ENCODE results near the gene GAR1. TPM values are rescaled to one million over a fixed set of nuclear protein-coding genes. Genes with fewer than 3 reads are reported as not detected.

The GAR1 gene
- total and polyA plus RNA-seq, 9 of the 15 experiments (the other 6 are each of a cell fraction or from before 2014, with no cell fraction given), result 35.7 to 194 (median 68.2) TPM

- TF ChIP-seq NELFE (IDR thresholded peaks at IDR 0.05; ENCODE audit: insufficient read depth, insufficient read length), result no peak
- TF ChIP-seq STAT6 (CRISPR knock-in tag; IDR thresholded peaks at IDR 0.05), result no peak
- TF ChIP-seq JUN (IDR thresholded peaks at IDR 0.05; ENCODE audit: borderline replicate concordance, low read depth, low read length), result peak; percentile 56; the same call in 1 of the 2 replicates
- TF ChIP-seq JUN (CRISPR knock-in tag; IDR thresholded peaks at IDR 0.05; ENCODE audit: borderline replicate concordance), result no peak
- no peak for TF ChIP-seq ZNF408 (CRISPR knock-in tag; IDR thresholded peaks at IDR 0.05; ENCODE audit: low read depth)
- TF ChIP-seq, protein P1, sequence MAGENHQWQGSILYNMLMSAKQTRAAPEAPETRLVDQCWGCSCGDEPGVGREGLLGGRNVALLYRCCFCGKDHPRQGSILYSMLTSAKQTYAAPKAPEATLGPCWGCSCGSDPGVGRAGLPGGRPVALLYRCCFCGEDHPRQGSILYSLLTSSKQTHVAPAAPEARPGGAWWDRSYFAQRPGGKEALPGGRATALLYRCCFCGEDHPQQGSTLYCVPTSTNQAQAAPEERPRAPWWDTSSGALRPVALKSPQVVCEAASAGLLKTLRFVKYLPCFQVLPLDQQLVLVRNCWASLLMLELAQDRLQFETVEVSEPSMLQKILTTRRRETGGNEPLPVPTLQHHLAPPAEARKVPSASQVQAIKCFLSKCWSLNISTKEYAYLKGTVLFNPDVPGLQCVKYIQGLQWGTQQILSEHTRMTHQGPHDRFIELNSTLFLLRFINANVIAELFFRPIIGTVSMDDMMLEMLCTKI (IDR thresholded peaks at IDR 0.05; ENCODE audit: partially characterized antibody), result no peak
- TF ChIP-seq NRF1 (conservative IDR thresholded peaks at IDR 0.05 in 1 of 2, IDR thresholded peaks at IDR 0.05 in 1 of 2), result peak in 1 of 2 experiments; percentile 29; a peak in 1 of 4 replicates
- peak; percentile 91 for TF ChIP-seq PKNOX1 (IDR thresholded peaks at IDR 0.05)
- TF ChIP-seq KDM2B (CRISPR knock-in tag; IDR thresholded peaks at IDR 0.05), result no peak
- TF ChIP-seq TRIM24 (IDR thresholded peaks at IDR 0.05), result peak; percentile 55 to 84; a peak in 2 of 4 replicates
- TF ChIP-seq, protein P2, sequence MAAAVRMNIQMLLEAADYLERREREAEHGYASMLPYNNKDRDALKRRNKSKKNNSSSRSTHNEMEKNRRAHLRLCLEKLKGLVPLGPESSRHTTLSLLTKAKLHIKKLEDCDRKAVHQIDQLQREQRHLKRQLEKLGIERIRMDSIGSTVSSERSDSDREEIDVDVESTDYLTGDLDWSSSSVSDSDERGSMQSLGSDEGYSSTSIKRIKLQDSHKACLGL (CRISPR knock-in tag; IDR thresholded peaks at IDR 0.05; ENCODE audit: borderline replicate concordance, poor library complexity, severe bottlenecking), result no peak
- TF ChIP-seq MEF2D (tag; conservative IDR thresholded peaks at IDR 0.05; ENCODE audit: low read depth), result 0 out of 2 replicates have a peak, but pooled peaks have one; percentile 3
- peak; percentile 86 for TF ChIP-seq SMAD4 (CRISPR knock-in tag; conservative IDR thresholded peaks at IDR 0.05)
- TF ChIP-seq SRSF1 (IDR thresholded peaks at IDR 0.05; ENCODE audit: low read depth, low read length), result no peak
- peak; percentile 37; the same call in 1 of the 2 replicates for TF ChIP-seq GTF2E2 (tag; IDR thresholded peaks at IDR 0.05)
- no peak for TF ChIP-seq ZNF740 (CRISPR knock-in tag; IDR thresholded peaks at IDR 0.05)
- peak in 1 of 2 experiments; percentile 48; a peak in 1 of 4 replicates for TF ChIP-seq ZNF740 (tag; IDR thresholded peaks at IDR 0.05)
- peak; percentile 48; the same call in 1 of the 2 replicates for TF ChIP-seq BACH1 (tag; IDR thresholded peaks at IDR 0.05)
- TF ChIP-seq ZNF644 (tag; IDR thresholded peaks at IDR 0.05; ENCODE audit: low read depth), result peak; percentile 57; the same call in 1 of the 2 replicates
- peak; percentile 56; the same call in 1 of the 2 replicates for TF ChIP-seq GTF2A2 (tag; IDR thresholded peaks at IDR 0.05)
- TF ChIP-seq DMBX1 (CRISPR knock-in tag; IDR thresholded peaks at IDR 0.05; ENCODE audit: borderline replicate concordance), result peak; percentile 62; the same call in 1 of the 2 replicates
These were observed 58.4 kb downstream of the GAR1 start (continued) for GRCh38 chr4:109873791-109874514.

Data from K562 (cell line).